Measurements from ENCODE around the gene LZTS2.

GRCh38 chr10:100986623-100986951, 13.0 kb upstream of the LZTS2 start:
- TF ChIP-seq, protein P1, sequence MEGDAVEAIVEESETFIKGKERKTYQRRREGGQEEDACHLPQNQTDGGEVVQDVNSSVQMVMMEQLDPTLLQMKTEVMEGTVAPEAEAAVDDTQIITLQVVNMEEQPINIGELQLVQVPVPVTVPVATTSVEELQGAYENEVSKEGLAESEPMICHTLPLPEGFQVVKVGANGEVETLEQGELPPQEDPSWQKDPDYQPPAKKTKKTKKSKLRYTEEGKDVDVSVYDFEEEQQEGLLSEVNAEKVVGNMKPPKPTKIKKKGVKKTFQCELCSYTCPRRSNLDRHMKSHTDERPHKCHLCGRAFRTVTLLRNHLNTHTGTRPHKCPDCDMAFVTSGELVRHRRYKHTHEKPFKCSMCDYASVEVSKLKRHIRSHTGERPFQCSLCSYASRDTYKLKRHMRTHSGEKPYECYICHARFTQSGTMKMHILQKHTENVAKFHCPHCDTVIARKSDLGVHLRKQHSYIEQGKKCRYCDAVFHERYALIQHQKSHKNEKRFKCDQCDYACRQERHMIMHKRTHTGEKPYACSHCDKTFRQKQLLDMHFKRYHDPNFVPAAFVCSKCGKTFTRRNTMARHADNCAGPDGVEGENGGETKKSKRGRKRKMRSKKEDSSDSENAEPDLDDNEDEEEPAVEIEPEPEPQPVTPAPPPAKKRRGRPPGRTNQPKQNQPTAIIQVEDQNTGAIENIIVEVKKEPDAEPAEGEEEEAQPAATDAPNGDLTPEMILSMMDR (IDR thresholded peaks at IDR 0.05): no peak
- no peak for TF ChIP-seq POLR2A (IDR thresholded peaks at IDR 0.05)
